HCT116 (cell line): ENCODE measurements around the gene GCN1. TPM values are rescaled to one million over a fixed set of nuclear protein-coding genes. Genes with fewer than 3 reads are reported as not detected.

Experiments
- ATAC-seq: fragments of 200-7000 bp; cut with Tn5 transposase; 2 replicates; pipeline ENCODE4 v1.9.1; 2020; ENCODE audit warnings: mild to moderate bottlenecking, moderate library complexity
- BruUV-seq: library from RNA; stranded (reverse); fragments of 400-500 nt; replicated peaks from 2 replicates; lab custom pipeline; 2021; lab: Mats Ljungman, UMichigan
- CTCF ChIA-PET: fragments of 300-600 bp; sonication (Branson Sonifier 250); formaldehyde crosslinking; loops from one replicate; lab custom pipeline; 2021; ENCODE audit warnings: antibody characterized with exemption; lab: Charles Lee
- POLR2A ChIA-PET: fragments of 300-600, 350-600 bp; sonication (Branson Sonifier 250); formaldehyde crosslinking; loops from one replicate; lab custom pipeline; 2021; ENCODE audit warnings: antibody characterized with exemption; lab: Charles Lee
- RAD21 ChIA-PET, 2 experiments: fragments of 300-600 bp; sonication (Branson Sonifier 250); formaldehyde crosslinking; loops; one replicate each; lab custom pipeline; 2023; ENCODE audit warnings: low total read pairs in 2 of 2; ENCODE audit not compliant: uncharacterized antibody in 2 of 2, unreplicated experiment in 2 of 2, low non-redundant PET in 1 of 2; lab: Charles Lee
- DNase-seq: peaks from one replicate; pipeline ENCODE4 v3.0.0-alpha.2; 2010; ENCODE audit warnings: low read depth, low spot score
- H2AFZ ChIP-seq: fragments of 200-600 bp; shearing (Covaris generic), sonication (generic); 2 replicates; pipeline ENCODE4 v1.6.1; 2017; ENCODE audit warnings: low read depth, mixed run types, mixed read lengths, antibody characterized with exemption, low read length; ENCODE audit not compliant: poor library complexity, severe bottlenecking
- H3K27ac ChIP-seq: 2 replicates; pipeline ENCODE4 v1.5.1; 2012; ENCODE audit warnings: low read depth, low read length
- H3K27me3 ChIP-seq: fragments of 200-600 bp; sonication (generic); 2 replicates; pipeline ENCODE4 v1.6.1; 2016; ENCODE audit warnings: mixed run types, low read length, mixed read lengths; ENCODE audit not compliant: insufficient read depth
- H3K36me3 ChIP-seq, 2 experiments: fragments of 200-500 bp in 1 of 2; fragments of 200-600 bp in 1 of 2; sonication (Bioruptor generic) in 1 of 2; sonication (generic) in 1 of 2; 2 replicates each; pipeline versions ENCODE4 v1.5.1 to v1.6.1; 2014 to 2016; ENCODE audit warnings: low read length in 2 of 2, inconsistent platforms in 1 of 2, mixed read lengths in 1 of 2, mixed run types in 1 of 2; ENCODE audit not compliant: insufficient read depth in 2 of 2, control insufficient read depth in 1 of 2
- H3K4me1 ChIP-seq, 2 experiments: fragments of 200-600 bp in 1 of 2; sonication (generic) in 1 of 2; 2 replicates each; pipeline versions ENCODE4 v1.5.1 to v1.6.1; 2012 to 2017; ENCODE audit warnings: low read length in 2 of 2, inconsistent platforms in 1 of 2, mild to moderate bottlenecking in 1 of 2, mixed read lengths in 1 of 2, mixed run types in 1 of 2, moderate library complexity in 1 of 2; ENCODE audit not compliant: insufficient read depth in 2 of 2, control insufficient read depth in 1 of 2
- H3K4me2 ChIP-seq: fragments of 200-600 bp; sonication (generic); 2 replicates; pipeline ENCODE4 v1.6.1; 2017; ENCODE audit warnings: mixed run types, low read length, mixed read lengths
- H3K4me3 ChIP-seq, 2 experiments: fragments of 200-600 bp in 1 of 2; sonication (generic) in 1 of 2; replicated peaks in 1 of 2; 2 replicates each; pipeline ENCODE4 v1.5.1; 2011 to 2016; ENCODE audit warnings: low read length in 2 of 2, control low read depth in 1 of 2, low read depth in 1 of 2, mild to moderate bottlenecking in 1 of 2, mixed read lengths in 1 of 2, mixed run types in 1 of 2
- H3K79me2 ChIP-seq: fragments of 200-600 bp; sonication (generic); 2 replicates; pipeline ENCODE4 v1.6.1; 2017; ENCODE audit warnings: mild to moderate bottlenecking, mixed run types, low read length, moderate library complexity, mixed read lengths; ENCODE audit not compliant: insufficient read depth
- H3K9ac ChIP-seq: fragments of 200-600 bp; sonication (generic); 2 replicates; pipeline ENCODE4 v1.6.1; 2016; ENCODE audit warnings: low read length, mixed read lengths
- H3K9me2 ChIP-seq: fragments of 200-600 bp; sonication (generic), shearing (Covaris generic); 2 replicates; pipeline ENCODE4 v1.6.1; 2017; ENCODE audit warnings: mixed run types, mild to moderate bottlenecking, moderate library complexity; ENCODE audit not compliant: insufficient read depth
- H3K9me3 ChIP-seq, 2 experiments: fragments of 200-500 bp in 1 of 2; fragments of 200-600 bp in 1 of 2; sonication (Bioruptor generic) in 1 of 2; sonication (generic) in 1 of 2; 2 replicates each; pipeline ENCODE4 v1.6.1; 2014 to 2017; ENCODE audit warnings: low read length in 2 of 2, mixed read lengths in 2 of 2, inconsistent platforms in 1 of 2, low read depth in 1 of 2, mild to moderate bottlenecking in 1 of 2, mixed run types in 1 of 2, moderate library complexity in 1 of 2; ENCODE audit not compliant: control insufficient read depth in 1 of 2, insufficient read depth in 1 of 2
- H4K20me1 ChIP-seq: fragments of 200-600 bp; sonication (generic), shearing (Covaris generic); 2 replicates; pipeline ENCODE4 v1.6.1; 2017; ENCODE audit warnings: mixed run types, mild to moderate bottlenecking, moderate library complexity; ENCODE audit not compliant: insufficient read depth
- CEBPB ChIP-seq: IDR thresholded peaks from 2 replicates; pipeline ENCODE4 v1.6.1; 2012; ENCODE audit warnings: low read depth
- EGR1 ChIP-seq: IDR thresholded peaks from 2 replicates; pipeline ENCODE4 v1.6.1; 2012; ENCODE audit warnings: low read depth
- EZH2phosphoT487 ChIP-seq: fragments of 200-600 bp; IDR thresholded peaks from 2 replicates; pipeline ENCODE4 v1.6.1; 2018; ENCODE audit warnings: antibody characterized with exemption, borderline replicate concordance
- FOSL1 ChIP-seq: IDR thresholded peaks from 2 replicates; pipeline ENCODE4 v1.6.1; 2012; ENCODE audit warnings: low read depth
- JUND ChIP-seq: IDR thresholded peaks from 2 replicates; pipeline ENCODE4 v1.6.1; 2012
- MAX ChIP-seq: IDR thresholded peaks from 2 replicates; pipeline ENCODE4 v1.6.1; 2012
- POLR2AphosphoS5 ChIP-seq: IDR thresholded peaks from 2 replicates; pipeline ENCODE4 v1.6.1; 2011; ENCODE audit warnings: mild to moderate bottlenecking, low read depth, low read length, moderate library complexity
- SRF ChIP-seq: IDR thresholded peaks from 2 replicates; pipeline ENCODE4 v1.6.1; 2012; ENCODE audit warnings: low read depth
- TCF7L2 ChIP-seq: IDR thresholded peaks from 2 replicates; pipeline ENCODE4 v1.7.0; 2011; ENCODE audit warnings: borderline replicate concordance, inconsistent platforms; ENCODE audit not compliant: insufficient read depth, insufficient read length; ENCODE audit errors: extremely low read depth
- ZBTB33 ChIP-seq: IDR thresholded peaks from 2 replicates; pipeline ENCODE4 v1.6.1; 2011; ENCODE audit warnings: mild to moderate bottlenecking, low read length, moderate library complexity; ENCODE audit not compliant: insufficient replicate concordance; ENCODE audit errors: extremely low read depth
- intact Hi-C: fragments of 100-400 bp; cut with micrococcal nuclease; formaldehyde crosslinking; loops from 2 replicates; pipeline ENCODE4 v1.10.0; 2022
- total RNA-seq: library from RNA; stranded (reverse); gene quantifications from one replicate; pipeline ENCODE4 v1.2.1, GENCODE V29; 2021; ENCODE audit not compliant: unreplicated experiment
- TF ChIP-seq, protein P1 (sequence below): IDR thresholded peaks from 2 replicates; pipeline ENCODE4 v1.6.1; 2012; ENCODE audit warnings: low read depth

GCN1 gene
- total RNA-seq, 1 experiment from 2014 or later = 184 TPM

DNA sequence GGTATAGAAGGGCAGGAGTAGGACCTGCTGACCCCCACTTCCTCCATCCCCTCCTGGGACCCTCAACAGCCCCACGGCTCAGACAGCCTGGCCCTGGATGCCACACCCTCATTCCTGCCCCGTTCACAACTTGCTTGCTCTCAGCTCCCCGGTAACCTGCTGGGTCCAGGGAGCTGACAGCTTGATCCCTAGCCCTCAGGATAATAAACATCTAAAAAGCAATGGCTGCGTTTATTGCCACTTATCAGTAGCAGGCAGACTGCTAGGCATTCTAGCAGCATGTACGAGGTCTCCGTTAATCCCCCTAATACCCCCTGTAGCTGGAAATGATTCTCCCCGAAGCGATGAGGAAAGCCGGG, 30.7 kb upstream of the GCN1 start:
- ChIA-PET RAD21 (no interaction called here), POLR2A (interaction anchor here (6.2 to 8.9 kb wide), 3 partner anchors 23 to 66 kb away, joined by 52 to 394 read pairs (median 123); partner anchors contain the start of genes PXN, RNU4-1, RNU4-2 and RPLP0), CTCF (no interaction called here)
- peaks cover 28 to 52% of the 10 kb centered on the region in 2 experiments for H3K4me1 ChIP-seq
- H4K20me1 ChIP-seq = peaks cover 8% of the 10 kb centered on the region; the same call in 1 of the 2 replicates
- no peak overlapping the region for H3K4me2 ChIP-seq
- no peak overlapping the region for H2AFZ ChIP-seq
- intact Hi-C loops = no loop called here
- TF ChIP-seq MAX = no peak
- no peak for TF ChIP-seq FOSL1
- no peak for TF ChIP-seq SRF
- no peak for TF ChIP-seq TCF7L2
- TF ChIP-seq EGR1 = no peak
- no peak for TF ChIP-seq CEBPB
- TF ChIP-seq POLR2AphosphoS5 = no peak
- TF ChIP-seq JUND = no peak
- no peak for TF ChIP-seq EZH2phosphoT487
- TF ChIP-seq, protein P1, sequence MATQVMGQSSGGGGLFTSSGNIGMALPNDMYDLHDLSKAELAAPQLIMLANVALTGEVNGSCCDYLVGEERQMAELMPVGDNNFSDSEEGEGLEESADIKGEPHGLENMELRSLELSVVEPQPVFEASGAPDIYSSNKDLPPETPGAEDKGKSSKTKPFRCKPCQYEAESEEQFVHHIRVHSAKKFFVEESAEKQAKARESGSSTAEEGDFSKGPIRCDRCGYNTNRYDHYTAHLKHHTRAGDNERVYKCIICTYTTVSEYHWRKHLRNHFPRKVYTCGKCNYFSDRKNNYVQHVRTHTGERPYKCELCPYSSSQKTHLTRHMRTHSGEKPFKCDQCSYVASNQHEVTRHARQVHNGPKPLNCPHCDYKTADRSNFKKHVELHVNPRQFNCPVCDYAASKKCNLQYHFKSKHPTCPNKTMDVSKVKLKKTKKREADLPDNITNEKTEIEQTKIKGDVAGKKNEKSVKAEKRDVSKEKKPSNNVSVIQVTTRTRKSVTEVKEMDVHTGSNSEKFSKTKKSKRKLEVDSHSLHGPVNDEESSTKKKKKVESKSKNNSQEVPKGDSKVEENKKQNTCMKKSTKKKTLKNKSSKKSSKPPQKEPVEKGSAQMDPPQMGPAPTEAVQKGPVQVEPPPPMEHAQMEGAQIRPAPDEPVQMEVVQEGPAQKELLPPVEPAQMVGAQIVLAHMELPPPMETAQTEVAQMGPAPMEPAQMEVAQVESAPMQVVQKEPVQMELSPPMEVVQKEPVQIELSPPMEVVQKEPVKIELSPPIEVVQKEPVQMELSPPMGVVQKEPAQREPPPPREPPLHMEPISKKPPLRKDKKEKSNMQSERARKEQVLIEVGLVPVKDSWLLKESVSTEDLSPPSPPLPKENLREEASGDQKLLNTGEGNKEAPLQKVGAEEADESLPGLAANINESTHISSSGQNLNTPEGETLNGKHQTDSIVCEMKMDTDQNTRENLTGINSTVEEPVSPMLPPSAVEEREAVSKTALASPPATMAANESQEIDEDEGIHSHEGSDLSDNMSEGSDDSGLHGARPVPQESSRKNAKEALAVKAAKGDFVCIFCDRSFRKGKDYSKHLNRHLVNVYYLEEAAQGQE = no peak
- TF ChIP-seq ZBTB33 = no peak
- peaks cover 69% of the 10 kb centered on the region for H3K79me2 ChIP-seq
- no peaks in the 10 kb centered on the region for H3K27me3 ChIP-seq
- H3K9me3 ChIP-seq = no peaks in the 10 kb centered on the region
- H3K9me2 ChIP-seq = no peaks in the 10 kb centered on the region
- H3K27ac ChIP-seq = peak overlapping the region; percentile 34; the same call in 1 of the 2 replicates
- BruUV-seq = no TSS peak
- no peak overlapping the region for H3K9ac ChIP-seq
- H3K36me3 ChIP-seq = peaks cover 29 to 54% of the 10 kb centered on the region in 2 experiments; a peak in 3 of 4 replicates
- H3K4me3 ChIP-seq = no peak overlapping the region
- DNase-seq (no peak), ATAC-seq (no peak)
